GM12875 (cell line): ENCODE results near the gene ARRDC1.

Experiments used
- H3K4me3 ChIP-seq: one replicate; pipeline ENCODE4 v1.5.1; 2011; ENCODE audit warnings: low read depth, low read length, control low read depth
- TF ChIP-seq, protein P1 (sequence below): IDR thresholded peaks from 2 replicates; pipeline ENCODE4 v1.5.1; 2011; ENCODE audit warnings: low read depth, mild to moderate bottlenecking, control low read depth, inconsistent platforms, low read length, moderate library complexity, borderline replicate concordance; ENCODE audit not compliant: insufficient read depth

The ARRDC1 gene

DNA sequence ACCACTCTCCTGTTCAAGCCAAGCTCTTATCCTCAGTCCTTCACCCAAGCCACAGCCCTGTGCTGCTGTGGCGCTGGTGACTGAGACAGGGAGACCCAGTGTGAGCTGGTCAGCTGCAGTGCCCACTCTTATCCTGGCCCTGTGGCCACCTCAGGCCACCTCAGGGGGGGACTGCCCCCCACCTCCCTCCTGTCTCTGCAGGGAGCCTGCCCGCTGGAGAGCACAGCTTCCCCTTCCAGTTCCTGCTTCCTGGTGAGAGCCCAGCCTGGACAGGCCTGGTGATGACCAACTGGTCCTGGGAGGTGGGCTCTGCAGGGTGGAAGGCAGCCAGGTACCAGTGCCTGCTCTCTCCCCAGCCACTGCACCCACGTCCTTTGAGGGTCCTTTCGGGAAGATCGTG, 7.8 kb downstream of the ARRDC1 start:
- no peak overlapping the region for H3K4me3 ChIP-seq
- TF ChIP-seq, protein P1, sequence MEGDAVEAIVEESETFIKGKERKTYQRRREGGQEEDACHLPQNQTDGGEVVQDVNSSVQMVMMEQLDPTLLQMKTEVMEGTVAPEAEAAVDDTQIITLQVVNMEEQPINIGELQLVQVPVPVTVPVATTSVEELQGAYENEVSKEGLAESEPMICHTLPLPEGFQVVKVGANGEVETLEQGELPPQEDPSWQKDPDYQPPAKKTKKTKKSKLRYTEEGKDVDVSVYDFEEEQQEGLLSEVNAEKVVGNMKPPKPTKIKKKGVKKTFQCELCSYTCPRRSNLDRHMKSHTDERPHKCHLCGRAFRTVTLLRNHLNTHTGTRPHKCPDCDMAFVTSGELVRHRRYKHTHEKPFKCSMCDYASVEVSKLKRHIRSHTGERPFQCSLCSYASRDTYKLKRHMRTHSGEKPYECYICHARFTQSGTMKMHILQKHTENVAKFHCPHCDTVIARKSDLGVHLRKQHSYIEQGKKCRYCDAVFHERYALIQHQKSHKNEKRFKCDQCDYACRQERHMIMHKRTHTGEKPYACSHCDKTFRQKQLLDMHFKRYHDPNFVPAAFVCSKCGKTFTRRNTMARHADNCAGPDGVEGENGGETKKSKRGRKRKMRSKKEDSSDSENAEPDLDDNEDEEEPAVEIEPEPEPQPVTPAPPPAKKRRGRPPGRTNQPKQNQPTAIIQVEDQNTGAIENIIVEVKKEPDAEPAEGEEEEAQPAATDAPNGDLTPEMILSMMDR: no peak

DNA sequence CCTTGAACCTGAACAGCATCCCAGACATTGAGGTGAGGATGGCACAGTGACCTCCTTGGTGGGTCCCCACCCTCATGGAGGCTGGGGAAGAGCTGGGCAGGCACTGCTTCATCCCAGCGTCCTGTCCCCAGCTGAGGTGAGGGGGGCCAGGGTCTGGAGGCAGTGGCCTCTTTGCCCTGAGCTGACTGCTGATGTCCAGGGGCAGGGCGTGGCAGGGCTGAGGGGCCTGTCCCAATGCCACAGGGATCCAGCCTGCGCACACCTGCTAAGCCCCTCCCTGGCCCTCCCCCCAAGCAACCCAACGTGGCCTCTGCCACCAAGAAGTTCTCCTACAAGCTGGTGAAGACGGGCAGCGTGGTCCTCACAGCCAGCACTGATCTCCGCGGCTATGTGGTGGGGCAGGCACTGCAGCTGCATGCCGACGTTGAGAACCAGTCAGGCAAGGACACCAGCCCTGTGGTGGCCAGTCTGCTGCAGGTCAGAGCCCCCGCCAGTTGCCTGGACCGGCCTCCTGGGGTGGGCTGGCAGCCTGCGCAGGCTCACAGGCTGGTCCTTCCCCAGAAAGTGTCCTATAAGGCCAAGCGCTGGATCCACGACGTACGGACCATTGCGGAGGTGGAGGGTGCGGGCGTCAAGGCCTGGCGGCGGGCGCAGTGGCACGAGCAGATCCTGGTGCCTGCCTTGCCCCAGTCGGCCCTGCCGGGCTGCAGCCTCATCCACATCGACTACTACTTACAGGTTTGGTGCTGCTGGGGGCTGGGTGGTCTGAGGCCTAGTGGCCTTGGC, 8.4 kb downstream of the ARRDC1 start:
- TF ChIP-seq, protein P1: no peak
- no peak overlapping the region for H3K4me3 ChIP-seq

DNA sequence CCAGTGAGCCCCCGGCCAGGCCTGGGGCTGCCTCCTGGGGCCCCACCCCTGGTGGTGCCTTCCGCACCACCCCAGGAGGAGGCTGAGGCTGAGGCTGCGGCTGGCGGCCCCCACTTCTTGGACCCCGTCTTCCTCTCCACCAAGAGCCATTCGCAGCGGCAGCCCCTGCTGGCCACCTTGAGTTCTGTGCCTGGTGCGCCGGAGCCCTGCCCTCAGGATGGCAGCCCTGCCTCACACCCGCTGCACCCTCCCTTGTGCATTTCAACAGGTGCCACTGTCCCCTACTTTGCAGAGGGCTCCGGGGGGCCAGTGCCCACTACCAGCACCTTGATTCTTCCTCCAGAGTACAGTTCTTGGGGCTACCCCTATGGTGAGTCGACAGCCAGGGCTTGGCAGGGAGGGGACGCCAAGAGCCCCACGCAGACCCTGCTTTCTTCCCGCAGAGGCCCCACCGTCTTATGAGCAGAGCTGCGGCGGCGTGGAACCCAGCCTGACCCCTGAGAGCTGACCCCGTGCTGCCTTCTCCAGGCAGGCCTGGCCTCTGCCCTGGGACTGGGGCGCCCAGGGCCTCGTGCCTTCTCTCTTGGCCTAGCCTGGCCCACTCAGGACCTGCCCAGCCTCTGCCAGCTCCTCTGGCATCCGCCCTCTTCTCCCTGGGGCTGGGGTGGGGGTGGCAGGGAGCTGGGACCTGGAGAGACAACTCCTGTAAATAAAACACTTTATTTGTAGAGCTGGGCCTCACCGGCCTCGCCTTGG, 9.3 kb downstream of the ARRDC1 start:
- TF ChIP-seq, protein P1: 0 out of 2 replicates have a peak, but pooled peaks have one; percentile 3
- H3K4me3 ChIP-seq: no peak overlapping the region

DNA sequence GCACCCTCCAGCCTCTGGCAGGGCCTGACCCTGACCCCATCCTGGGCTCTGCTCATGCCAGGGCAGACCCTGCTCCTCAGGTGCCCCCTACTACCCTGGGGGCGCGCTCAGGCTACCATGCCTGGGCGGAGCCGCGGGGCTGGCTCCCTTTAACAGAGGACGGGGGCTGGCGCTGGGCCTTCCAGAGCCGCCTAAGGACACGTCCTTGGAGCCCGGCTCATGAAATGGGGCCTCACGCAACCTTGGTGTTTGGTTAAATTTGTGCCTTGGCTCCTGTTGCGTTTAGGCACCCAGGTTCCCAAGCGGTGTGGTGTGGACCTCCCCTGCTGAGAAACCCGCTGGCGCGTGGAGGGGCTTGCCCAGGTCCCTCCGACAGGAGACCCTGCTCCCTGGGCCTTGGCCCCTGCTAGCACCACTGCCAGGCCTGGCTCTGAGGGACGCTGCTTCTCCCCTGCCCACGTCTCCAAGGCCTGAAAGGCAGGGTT, 9.9 kb downstream of the ARRDC1 start:
- H3K4me3 ChIP-seq: no peak overlapping the region
- TF ChIP-seq, protein P1: no peak

- H3K4me3 ChIP-seq: peak within 1 kb of the TSS; percentile 93
- TF ChIP-seq, protein P1: no peak
Measured at GRCh38 chr9:137618105-137619067, 12.9 kb downstream of the ARRDC1 start, which contains the start of gene EHMT1. EHMT1 (plus strand) TSS chr9:137619005; CDS start chr9:137619029, 24 bp downstream.

GRCh38 chr9:137619240-137620047, 14.0 kb downstream of the ARRDC1 start:
- peak overlapping the region; percentile 77 for H3K4me3 ChIP-seq

More at GRCh38 chr9:137619240-137620047, 14.0 kb downstream of the ARRDC1 start:
- TF ChIP-seq, protein P1: no peak
